Upper lobe of right lung (tissue), 1 donor: ENCODE measurements around the gene RDX. TPM values are rescaled to one million over a fixed set of nuclear protein-coding genes. Genes with fewer than 3 reads are reported as not detected.
"Not testable (repeated sequence)": the region's sequence is repeated elsewhere in the genome, so short reads cannot be mapped to it uniquely, and the experiment has no call there.

Experiments
- ATAC-seq: fragments of 200-7000 bp; cut with Tn5 transposase; one replicate; pipeline ENCODE4 v1.9.1; 2020; ENCODE audit warnings: mild to moderate bottlenecking, moderate library complexity
- DNase-seq: peaks from one replicate; pipeline ENCODE4 v3.0.0-alpha.2; 2020
- H3K27ac ChIP-seq: fragments of 200-600 bp; one replicate; pipeline ENCODE4 v1.8.0; 2022
- H3K27me3 ChIP-seq: fragments of 200-600 bp; one replicate; pipeline ENCODE4 v1.8.0; 2022; ENCODE audit warnings: mild to moderate bottlenecking
- H3K36me3 ChIP-seq: fragments of 200-600 bp; one replicate; pipeline ENCODE4 v1.8.0; 2022
- H3K4me1 ChIP-seq: fragments of 200-600 bp; one replicate; pipeline ENCODE4 v1.8.0; 2022
- H3K4me3 ChIP-seq: fragments of 200-600 bp; one replicate; pipeline ENCODE4 v1.8.0; 2022; ENCODE audit warnings: mild to moderate bottlenecking
- H3K9me3 ChIP-seq: fragments of 200-600 bp; one replicate; pipeline ENCODE4 v1.8.0; 2022
- intact Hi-C: fragments of 100-400 bp; cut with DNase I; formaldehyde crosslinking; loops from one replicate; pipeline ENCODE4 v1.11.0; 2022
- total RNA-seq: library from RNA; stranded (reverse); fragmentation: NEBNext Ultra II Directional; extraction: Animal tissue kit (Norgen Biotek cat#: 25700); gene quantifications from one replicate; pipeline ENCODE4 v1.2.1, GENCODE V29; 2021
- TF ChIP-seq, protein P1 (sequence below): fragments of 200-600 bp; IDR thresholded peaks from one replicate; pipeline ENCODE4 v1.8.0; 2022; ENCODE audit warnings: antibody characterized with exemption
- donor health status: DM: no; HTN: yes; CAD: no; lungs with severe emphysema.

RDX gene
- total RNA-seq, 1 donor from 2014 or later = 146 TPM

DNA sequence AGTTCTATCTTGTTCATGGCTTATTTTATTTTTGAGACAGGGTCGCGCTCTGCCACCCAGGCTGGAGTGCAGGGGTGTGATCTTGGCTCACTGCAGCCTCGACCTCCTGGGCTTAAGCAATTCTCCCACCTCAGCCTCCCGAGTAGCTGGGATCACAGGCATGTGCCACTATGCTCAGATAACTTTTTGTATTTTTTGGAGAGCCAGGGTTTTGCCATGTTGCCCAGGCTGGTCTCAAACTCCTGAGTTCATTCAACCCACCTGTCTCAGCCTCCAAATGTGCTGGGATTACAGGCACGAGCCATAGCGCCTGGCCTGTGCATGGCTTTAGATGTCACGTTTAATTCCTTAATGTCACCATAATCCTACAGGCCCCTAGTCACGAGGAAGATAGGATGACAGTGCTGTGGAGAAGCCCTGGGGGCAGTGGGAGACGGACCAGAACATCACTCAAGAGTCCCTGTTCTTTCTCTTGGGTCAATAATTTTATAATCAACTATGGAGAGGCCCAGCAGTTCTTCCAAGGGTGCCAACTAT, 99.5 kb downstream of the RDX start:
- H3K9me3 ChIP-seq = no peaks in the 10 kb centered on the region

DNA sequence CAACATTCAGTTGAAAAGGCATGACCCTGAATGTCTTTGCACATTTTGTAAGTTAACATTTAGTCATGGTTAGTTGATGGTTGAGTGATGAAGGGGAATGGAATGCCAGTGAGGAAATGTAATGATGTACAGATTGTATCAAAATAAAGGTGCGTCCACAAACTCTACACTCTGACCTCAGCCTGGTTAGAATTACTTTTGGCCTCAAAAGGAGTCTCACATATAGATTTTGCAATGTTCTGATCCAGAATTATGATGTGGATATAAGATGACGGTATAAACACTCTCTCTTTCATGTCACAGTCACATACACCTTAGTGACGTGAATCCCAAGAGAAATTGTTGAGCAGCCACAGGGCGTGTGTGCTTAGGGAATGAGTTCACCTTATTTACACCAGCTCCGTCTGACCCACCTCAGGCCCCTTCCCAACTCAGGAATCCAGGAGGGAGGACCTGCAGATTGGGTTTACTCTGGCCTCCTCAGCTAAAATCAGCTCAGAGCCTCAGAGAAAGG, 100.1 kb downstream of the RDX start:
- Histone ChIP-seq H3K9me3 (no peaks in the 10 kb centered on the region), H3K4me1 (no peaks in the 10 kb centered on the region), H3K27me3 (no peaks in the 10 kb centered on the region), H3K4me3 (no peak overlapping the region), H3K27ac (no peak overlapping the region), H3K36me3 (no peaks in the 10 kb centered on the region)
- intact Hi-C loops = loop anchor here (5.0 kb wide), 1 partner anchor 176 kb away; no protein-coding TSS in a partner anchor
- ATAC-seq = peak; percentile 37
- DNase-seq = no peak
- TF ChIP-seq, protein P1, sequence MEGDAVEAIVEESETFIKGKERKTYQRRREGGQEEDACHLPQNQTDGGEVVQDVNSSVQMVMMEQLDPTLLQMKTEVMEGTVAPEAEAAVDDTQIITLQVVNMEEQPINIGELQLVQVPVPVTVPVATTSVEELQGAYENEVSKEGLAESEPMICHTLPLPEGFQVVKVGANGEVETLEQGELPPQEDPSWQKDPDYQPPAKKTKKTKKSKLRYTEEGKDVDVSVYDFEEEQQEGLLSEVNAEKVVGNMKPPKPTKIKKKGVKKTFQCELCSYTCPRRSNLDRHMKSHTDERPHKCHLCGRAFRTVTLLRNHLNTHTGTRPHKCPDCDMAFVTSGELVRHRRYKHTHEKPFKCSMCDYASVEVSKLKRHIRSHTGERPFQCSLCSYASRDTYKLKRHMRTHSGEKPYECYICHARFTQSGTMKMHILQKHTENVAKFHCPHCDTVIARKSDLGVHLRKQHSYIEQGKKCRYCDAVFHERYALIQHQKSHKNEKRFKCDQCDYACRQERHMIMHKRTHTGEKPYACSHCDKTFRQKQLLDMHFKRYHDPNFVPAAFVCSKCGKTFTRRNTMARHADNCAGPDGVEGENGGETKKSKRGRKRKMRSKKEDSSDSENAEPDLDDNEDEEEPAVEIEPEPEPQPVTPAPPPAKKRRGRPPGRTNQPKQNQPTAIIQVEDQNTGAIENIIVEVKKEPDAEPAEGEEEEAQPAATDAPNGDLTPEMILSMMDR = no peak

More for the DNA sequence above, 99.5 kb downstream of the RDX start:
- ATAC-seq = no peak
- TF ChIP-seq, protein P1 = no peak
- Histone ChIP-seq H3K27ac (no peak overlapping the region), H3K36me3 (no peaks in the 10 kb centered on the region), H3K4me3 (no peak overlapping the region), H3K27me3 (no peaks in the 10 kb centered on the region), H3K4me1 (no peaks in the 10 kb centered on the region)
- intact Hi-C loops = loop anchor here (5.0 kb wide), 1 partner anchor 175 kb away; no protein-coding TSS in a partner anchor
- DNase-seq = no peak

DNA sequence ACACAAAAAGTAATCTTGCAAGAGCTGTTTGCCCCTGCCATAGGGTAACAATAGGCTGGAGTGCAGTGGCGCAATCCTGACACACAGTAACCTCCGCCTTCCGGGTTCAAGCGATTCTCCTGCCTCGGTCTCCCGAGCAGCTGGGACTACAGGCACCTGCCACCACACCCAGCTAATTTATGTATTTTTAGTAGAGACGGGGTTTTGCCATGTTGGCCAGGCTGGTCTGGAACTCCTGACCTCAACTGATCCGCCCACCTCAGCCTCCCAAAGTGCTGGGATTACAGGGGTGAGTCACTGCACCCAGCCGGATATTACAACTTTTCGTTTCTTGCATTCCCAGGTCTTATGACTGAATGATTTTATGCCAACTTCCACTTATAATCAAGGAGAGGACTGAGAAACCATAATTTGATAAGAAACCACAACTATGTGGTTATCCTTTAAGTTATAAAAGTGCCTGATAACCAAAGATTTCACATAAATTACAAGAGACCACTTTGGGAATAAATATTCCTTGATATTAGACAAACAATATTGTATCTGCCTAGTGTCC, 102.1 kb downstream of the RDX start:
- H3K27me3 ChIP-seq, H3K9me3 ChIP-seq, H3K36me3 ChIP-seq, H3K4me1 ChIP-seq, intact Hi-C loops, H3K4me3 ChIP-seq: not testable (repeated sequence)
- DNase-seq (peak; percentile 72), ATAC-seq (peak; percentile 72)
- peak overlapping the region; percentile 61 for H3K27ac ChIP-seq

DNA sequence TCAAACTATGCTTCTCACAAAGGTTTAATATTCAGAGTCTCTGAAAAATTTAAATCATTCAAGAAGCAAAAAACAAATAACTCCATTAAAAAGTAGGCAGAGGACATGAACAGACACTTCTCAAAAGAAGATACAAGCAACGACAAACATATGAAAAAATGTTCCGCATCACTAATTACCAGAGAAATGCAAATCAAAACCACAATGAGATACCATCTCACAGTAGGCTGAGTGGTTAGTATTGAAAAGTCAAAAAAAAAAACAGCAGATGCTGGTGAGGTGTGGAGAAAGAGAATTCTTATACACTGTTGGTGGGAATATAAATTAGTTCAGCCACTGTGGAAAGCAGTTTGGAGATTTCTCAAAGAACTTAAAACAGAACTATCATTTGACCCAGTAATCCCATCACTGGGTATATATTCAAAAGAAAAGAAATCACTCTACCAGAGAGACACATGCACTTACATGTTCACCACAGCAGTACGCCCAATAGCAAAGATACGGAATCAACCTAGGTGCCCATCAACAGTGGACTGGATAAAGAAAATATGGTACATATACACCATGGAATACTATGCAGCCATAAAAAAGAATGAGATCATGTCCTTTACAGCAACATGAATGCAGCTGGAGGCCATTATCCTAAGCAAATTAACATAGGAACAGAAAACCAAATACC, 103.7 kb downstream of the RDX start:
- ATAC-seq, H3K4me1 ChIP-seq, H3K4me3 ChIP-seq, H3K27ac ChIP-seq, H3K36me3 ChIP-seq, H3K27me3 ChIP-seq, intact Hi-C loops, DNase-seq, H3K9me3 ChIP-seq: not testable (repeated sequence)

DNA sequence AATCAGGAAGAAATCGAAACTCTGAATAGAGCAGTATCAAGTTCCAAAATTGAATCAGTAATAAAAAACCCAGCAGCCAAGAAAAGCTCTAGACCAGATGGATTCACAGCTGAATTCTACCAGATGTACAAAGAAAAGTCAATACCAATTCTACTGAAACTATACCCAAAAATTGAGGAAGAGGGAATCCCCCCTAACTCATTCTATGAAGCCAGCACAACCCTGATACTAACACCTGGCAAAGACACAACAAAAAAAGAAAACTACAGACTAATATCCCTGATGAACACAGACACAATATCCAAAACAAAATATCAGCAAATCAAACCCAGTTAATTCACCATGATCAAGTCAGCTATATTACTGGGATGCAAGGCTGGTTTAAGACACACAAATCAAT, 105.5 kb downstream of the RDX start:
- H3K4me3 ChIP-seq = no peak overlapping the region
- TF ChIP-seq, protein P1 = no peak
- no peaks in the 10 kb centered on the region for H3K27me3 ChIP-seq
- H3K4me1 ChIP-seq = no peaks in the 10 kb centered on the region
- no peaks in the 10 kb centered on the region for H3K36me3 ChIP-seq
- DNase-seq (no peak), ATAC-seq (no peak)
- H3K9me3 ChIP-seq = no peaks in the 10 kb centered on the region
- intact Hi-C loops = no loop called here
- no peak overlapping the region for H3K27ac ChIP-seq

DNA sequence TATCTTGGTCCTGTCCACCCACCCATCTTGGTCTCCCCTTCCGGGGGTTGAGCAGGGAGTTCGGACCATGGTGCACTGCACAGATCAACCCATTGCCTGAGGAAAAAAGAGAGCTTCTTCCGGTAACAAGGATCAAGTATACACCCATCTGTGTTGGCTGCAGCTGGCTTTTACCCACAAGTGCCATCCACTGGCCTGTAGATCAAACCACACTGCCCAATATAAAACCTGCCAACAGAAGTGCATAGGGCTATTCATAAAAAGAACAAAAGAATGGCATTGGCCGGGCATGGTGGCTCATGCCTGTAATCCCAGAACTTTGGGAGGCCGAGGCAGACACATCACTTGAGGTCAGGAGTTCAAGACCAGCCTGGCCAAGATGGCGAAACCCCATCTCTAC, 108.7 kb downstream of the RDX start:
- TF ChIP-seq, protein P1 = no peak
- Histone ChIP-seq H3K4me1 (no peaks in the 10 kb centered on the region), H3K4me3 (no peak overlapping the region), H3K27me3 (no peaks in the 10 kb centered on the region), H3K9me3 (no peaks in the 10 kb centered on the region), H3K36me3 (no peaks in the 10 kb centered on the region), H3K27ac (no peak overlapping the region)
- ATAC-seq = no peak
- intact Hi-C loops = no loop called here
- no peak for DNase-seq
